ENCODE measurements around the gene AVEN.
A peak's percentile ranks its signal among the peaks of the same experiment; 100 is the strongest.
"Not testable (repeated sequence)": the region's sequence is repeated elsewhere in the genome, so short reads cannot be mapped to it uniquely, and the experiment has no call there.

The AVEN gene

DNA sequence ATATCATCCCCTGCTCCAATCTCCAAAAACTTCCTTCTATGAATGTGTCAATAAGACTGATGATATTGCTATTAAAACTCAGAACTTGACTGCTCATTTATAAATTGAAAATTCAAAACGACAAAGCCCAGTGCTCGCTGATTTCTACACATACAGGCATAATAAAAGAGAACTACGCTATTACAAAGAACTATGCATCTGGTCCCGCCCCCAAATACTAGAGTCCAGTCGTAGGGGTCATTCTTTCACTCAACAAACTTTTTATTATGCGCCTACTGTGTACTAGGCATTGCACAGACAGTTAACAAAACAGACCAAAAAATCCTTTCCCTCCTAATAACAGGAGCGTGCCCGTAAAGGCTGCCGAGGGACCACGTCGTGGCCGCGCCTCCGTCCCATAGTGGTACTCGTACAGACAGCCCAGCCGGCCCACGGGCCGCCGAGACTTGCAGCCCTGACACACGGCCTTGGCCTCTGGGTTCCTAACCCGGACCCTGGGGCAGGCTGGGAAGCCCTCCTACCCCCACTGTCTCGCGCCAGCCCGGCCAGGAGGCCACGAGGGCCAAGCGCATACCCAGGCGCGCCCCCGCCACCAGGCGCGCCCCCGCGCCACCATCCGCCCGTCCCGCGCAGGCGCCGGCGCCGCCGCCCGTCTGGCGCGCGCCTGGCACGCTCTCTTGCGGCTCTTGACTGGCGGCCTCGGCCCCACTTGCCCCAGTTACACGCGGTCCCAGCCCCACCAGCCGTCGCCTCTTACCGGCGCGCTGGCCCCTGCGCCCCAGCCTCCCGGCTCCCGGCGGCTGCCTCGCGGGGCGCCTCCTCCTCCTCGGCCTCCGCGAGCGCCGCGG, 757 bp downstream of the AVEN start:
- DNase-seq = no peak

DNA sequence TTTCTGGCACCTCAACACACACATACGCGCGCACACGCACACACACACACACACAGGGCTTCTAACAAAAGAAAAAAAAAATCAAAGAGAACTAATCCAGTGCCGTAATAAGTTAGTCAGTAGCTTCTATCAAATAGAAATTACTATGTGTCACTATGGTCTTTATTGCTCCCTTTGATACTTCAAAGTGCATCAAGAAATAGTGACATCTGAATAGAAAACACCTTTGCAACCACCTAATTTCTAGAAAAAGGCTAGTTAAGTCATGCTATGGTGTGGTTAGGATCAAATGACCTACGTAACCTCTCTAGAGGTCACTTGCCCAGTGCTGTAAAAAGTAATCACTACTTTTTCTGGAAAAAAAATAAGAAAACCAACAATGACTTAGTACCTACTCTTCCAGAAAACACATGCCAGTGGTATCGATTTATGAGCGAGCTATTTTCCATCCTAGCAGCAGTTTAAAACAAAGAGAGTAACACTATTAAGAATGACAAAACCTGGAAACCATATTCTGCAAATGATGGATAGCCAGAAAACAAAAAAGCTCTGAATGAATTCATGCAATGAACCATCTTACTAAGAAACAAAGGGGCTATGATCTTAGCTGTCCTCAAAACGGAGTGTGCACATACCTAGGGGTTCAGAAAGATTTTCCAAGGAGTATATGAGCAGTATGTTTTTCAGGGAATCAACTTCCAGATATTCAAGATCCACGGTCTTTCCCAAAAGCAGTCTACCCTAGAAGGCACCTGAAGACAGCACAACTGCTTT, 6.8 kb downstream of the AVEN start:
- DNase-seq = no peak

DNA sequence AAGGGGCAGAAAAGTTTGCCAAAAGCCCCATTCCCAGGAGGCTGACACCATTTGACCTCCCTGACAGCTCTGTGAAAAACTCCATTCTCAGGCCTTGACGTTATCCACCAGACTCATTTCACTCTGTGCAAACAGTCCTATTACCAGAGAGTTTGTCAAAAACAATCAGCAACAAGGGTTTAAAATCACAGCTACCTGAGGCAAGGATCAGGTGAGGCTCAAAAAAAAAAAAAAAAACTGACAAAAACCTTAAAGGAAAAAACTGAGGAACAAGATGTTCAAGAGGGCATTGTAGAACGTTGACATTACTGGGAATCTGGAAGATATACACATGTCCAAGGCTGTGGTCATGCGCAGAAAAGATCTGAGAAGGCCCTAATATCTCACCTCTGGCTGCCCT, 11.4 kb downstream of the AVEN start:
- no peak for DNase-seq

DNA sequence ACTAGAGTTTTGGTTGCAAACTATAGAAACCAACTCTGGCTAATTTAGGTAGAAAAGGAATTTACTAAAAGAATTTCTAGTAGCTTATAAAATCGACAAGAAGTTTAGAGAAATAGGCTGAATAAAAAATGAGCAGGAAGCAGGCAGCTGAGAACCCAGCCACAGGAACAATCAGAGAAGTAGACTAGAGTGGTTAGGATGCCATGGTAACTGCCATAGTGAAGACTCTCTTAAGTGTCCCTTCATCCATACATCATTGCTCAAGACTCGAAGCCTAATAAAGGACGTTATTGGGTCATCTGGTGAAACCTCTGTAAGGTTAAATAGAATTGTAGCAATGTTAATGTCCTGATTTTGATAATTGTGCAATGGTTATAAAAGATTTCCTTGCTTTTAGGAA, 13.8 kb downstream of the AVEN start:
- DNase-seq = peak; percentile 64

DNA sequence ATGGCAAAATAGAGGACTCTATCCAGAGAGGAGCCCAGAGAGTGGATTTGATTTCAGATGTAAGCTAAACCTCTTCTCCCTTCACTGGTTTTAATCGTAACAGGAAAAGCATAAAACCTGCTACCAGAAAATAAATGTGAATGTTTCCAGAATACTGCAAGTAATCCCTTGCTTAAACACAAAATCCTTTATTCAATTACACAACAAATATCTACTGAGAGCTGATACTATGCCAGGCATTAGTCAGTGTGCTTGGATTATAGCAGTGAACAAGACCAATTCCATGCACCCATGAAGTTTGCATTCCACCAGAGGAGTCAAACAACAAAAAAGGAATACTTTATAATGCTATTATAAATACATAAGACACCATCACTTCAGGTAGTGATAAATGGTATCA, 15.1 kb downstream of the AVEN start:
- no peak for DNase-seq

DNA sequence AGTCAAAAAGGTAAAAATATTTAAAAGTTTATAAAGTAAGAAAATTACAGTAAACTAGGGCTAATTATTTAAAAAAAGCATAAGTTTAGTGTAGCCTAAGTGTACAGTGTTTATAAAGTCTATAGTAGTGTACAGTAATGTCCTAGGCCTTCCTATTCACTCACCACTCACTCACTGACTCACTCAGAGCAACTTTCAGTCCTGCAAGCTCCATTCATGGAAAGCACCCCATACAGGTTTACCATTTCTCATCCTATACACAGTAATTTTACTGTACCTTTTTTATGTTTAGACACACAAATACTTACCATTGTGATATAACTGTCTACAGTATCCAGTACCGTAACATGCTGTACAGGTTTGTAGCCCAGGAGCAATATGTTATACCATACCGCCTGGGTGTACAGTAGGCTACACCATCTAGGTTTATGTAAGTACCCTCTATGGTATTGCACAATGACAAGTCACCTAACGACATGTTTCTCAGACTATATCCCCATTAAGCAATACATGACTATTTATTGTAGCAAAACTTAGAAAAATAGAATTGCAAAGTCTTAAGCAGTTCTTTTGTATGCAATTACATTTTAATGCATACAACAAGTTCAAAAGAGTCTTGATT, 19.5 kb downstream of the AVEN start:
- no peak for DNase-seq

DNA sequence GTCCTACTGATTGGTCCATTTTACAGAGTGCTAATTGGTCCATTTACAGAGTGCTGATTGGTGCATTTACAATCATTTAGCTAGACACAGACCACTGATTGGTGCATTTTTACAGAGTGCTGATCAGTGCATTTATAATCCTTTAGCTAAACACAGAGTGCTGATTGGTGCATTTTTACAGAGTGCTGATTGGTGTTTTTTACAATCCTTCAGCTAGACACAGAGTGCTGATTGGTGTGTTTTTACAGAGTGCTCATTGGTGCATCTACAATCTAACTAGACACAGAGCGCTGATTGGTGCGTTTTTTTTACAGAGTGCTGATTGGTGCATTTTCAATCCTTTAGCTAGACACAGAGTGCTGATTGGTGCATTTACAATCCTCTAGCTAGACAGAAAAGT, 20.3 kb downstream of the AVEN start:
- not testable (repeated sequence) for DNase-seq

DNA sequence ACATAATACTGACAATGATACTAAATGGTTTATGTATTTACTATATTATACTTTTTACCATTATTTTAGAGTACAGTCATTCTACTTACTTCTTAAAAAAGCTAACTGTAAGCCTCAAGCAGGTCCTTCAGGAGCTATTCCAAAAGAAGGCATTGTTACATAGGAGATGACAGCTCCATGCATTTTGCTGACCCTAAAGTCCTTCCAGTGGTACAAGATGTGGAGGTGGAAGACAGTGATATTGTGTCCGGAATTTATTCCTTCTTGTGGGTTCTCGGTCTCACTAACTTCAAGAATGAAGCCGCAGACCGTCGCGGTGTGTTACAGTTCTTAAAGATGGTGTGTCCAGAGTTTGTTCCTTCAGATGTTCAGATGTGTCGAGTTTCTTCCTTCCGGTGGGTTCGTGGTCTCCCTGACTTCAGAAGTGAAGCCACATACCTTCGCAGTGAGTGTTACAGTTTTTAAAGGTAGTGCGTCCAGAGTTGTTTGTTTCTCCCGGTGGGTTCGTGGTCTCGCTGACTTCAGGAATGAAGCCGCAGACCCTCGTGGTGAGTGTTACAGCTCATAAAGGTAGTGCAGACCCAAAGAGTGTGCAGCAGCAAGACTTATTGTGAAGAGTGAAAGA, 20.9 kb downstream of the AVEN start:
- DNase-seq = no peak

DNA sequence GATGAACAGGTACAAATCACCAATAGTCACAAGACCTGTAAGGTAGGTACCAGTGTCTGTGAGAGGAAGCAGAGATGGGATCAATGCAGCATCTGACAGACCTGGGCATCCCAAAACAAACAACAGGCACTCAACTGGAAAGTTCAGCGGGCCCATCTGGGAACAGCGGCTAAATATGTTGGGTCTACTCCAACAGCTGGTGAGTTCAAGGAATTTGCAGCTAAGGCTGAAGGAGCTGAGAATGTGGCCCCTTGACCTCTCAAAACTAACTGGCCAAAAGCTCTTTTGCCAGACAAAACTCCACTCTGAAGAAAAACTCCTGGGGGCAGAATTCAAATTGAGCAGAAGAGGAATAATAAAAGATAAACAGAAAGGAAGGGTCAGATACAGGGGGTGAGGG, 24.4 kb downstream of the AVEN start:
- DNase-seq = no peak

DNA sequence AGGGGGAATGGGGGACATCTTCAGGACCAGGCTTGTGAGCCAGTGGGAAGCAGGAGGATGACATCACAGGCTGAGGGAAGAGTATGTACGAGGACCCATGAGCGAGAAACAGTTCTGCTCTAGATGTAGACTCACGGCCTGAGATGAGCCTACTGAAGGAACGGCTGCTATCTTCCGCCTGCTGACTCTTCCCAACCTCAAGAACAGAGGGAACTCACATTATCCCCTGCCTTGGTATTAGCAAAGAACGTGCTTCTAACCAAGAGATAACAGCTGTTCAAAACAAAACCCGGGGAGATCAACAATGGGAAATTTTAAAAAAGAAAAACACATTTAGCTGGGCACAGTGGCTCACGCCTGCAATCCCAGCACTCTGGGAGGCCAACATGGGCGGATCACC, 25.3 kb downstream of the AVEN start:
- DNase-seq = no peak

DNA sequence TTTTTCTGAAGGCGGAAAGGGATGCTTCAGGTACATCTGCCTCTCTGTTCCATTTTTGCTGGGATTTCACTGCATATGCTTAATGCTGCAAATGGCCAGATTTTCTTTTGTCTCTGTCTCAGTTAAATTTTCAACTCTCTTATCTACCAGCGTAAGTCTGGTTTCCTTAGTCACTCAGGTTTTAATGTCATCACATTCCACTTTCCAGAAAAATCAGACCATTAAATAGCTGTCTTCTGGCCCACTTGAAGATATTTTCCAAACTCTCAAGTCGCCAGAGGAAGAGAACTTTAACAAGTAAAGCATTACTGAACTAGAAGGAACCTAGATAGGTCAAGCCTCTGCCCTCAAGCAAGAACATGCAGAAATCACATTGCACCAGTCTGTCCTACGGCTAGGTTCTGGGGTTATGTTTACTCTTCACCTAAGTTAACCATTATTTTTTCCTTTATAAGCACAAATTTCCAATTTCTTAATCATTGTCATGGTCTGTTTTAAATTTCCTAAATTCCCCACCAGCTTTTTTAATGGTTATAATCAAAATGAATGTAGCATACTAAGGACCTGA, 26.5 kb downstream of the AVEN start:
- DNase-seq = no peak

DNA sequence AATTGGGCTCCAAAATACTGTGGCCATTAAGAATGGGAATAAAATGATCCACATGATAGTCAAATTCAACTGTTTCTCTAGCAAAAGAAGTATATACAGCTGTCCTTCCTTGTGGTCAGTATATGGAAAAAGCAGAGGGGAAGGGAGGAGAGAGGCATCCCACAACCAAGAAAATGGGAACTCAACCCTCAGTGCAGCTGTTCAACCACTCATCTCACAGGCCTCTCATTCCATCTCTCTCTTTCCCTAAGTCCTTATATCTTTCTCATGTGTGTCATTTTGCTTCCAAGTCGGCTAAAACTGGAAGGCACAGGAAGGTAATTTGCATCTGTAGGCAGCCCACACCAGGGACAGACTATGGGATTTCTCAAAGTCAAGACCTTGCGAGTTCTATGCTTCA, 27.5 kb downstream of the AVEN start:
- no peak for DNase-seq

DNA sequence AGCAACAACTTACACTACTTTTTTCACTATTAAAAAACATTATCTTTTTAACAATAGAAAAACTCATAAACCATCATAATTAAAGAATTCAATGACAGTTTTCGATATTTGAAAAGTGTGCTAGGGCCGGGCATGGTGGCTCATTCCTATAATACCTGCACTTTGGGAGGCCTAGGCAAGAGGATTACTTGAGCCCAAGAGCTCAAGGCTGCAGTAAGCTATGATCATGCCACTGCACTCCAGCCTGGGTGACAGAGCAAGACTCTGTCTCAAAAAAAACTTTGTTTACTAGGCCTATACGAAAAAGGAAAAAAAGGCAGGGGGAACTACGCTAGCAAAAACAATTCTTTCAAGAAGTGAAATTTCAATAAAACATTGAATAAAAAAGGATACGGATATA, 28.1 kb downstream of the AVEN start:
- no peak for DNase-seq

DNA sequence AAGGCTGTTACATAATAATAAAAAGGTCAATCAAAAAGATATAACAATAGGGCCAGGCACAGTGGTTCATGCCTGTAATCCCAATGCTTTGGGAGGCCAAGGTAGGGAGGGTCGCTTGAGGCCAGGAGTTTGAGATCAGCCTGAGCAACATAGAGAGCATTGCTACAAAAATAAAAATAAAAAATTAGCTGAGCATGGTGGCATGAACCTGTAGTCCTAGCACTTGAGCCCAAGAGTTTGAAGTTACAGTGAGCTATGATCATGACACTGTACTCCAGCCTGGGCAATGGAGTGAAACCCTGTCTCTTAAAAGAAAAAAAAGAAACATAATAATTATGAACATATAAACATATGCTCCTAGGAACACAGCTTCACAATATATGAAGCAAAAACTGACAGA, 29.3 kb downstream of the AVEN start:
- DNase-seq = no peak

DNA sequence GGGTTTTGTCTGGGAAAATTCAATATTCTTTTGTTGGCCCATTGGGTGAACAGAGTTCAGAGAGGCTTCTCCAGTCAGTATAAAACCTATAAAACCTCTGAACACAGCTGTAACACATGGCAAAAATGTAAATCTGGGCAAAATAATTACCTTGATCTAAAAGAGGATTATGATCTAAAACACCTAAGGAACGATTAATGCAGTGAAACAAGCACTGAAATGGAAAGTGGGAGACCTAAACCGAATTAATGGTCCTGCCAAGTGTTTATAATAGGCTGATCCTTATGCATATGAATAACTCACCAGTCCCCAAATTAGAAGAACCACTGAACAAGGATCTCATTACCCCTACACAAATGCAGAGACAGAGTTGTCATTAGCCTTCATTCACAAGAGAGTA, 32.6 kb downstream of the AVEN start:
- DNase-seq = no peak

DNA sequence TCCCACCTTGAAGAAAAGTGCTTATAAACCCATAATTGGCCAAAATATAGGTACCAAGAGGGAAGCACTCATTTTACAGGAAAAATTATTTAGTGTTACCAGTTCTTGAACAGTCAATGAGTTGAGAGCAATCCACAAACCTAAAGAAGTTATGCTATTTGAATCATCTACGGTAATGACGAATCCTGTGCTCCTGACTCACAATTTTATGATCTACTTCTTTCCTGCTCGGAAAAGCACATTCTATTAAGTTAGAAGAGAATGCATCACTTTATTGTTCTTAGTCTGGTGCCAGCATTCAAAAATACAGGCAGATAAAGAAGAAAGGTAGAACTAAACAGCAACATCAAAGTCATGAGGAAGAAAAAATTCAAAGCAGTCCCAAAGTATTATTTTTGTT, 37.5 kb downstream of the AVEN start:
- no peak for DNase-seq

DNA sequence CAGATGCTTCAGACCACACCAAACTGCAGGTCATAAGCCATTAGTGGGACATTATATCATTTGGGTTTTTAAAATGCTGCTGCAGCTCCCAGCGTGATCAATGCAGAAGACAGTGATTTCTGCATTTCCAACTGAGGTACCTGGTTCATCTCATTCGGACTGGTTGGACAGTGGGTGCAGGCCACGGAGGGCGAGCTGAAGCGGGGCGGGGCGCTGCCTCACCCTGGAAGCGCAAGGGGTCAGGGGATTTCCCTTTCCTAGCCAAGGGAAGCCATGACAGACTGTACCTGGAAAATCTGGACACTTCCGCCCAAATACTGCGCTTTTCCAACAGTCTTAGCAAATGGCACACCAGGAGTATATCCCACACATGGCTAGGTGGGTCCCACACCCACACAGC, 43.3 kb downstream of the AVEN start:
- not testable (repeated sequence) for DNase-seq

DNA sequence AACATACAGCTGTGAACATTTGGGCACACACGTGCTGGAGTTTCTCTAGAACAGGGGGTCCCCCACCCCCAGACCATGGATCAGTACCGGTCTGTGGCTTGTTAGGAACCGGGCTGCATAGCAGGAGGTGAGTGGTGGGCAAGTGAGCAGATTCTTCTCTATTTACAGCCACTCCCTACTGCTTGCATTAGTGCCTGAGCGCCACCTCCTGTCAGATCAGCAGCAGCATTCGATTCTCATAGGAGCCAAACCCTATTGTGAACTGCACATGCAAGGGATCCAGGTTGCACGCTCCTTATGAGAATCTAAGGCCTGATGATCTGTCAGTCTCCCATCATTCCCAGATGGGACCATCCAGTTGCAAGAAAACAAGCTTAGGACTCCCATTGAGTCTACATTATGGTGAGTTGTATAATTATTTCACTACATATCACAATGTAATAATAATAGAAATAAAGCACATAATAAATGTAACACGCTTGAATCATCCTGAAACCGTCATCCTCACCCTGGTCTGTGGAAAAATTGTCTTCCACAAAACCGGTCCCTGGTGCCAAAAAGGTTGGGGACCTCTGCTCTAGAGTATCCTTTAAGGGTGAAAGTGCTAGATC, 44.9 kb downstream of the AVEN start:
- DNase-seq = no peak

DNA sequence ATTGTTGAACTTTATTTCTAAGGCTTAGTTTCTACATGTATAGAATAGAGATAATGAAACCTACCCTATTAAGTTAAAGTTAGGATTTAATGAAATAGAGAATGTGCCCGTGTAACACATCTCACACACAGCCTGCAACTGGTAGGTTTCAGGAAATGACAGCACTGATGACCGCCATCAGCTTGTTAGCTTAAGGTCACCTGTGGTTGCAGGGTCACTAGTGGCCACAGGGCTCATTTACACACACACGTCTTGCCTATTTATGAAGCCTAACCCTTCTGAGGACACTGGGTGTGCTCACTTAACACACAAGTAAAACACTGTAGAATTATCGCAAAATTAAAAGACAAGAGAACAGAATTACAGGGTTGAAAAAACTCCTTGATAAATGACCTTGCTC, 50.6 kb downstream of the AVEN start:
- no peak for DNase-seq

DNA sequence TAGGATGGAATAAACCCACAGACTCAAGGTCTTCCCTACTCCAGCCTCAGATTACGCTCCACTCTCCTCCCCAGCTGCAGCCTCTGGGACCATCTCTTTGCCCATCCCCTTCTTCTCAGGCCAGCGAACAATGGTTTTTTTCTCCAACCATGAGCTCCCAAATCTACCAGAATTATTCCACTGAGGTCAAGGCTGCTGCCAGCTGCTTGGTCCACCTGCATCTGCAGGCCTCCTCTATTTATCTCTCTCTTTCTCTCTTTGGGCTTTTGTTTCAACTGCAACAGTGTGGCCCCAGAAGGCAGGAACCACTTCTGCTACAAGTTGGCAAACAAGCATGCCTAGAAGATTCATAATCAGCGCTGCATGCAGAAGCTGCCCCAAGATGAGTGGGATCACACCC, 51.6 kb downstream of the AVEN start:
- no peak for DNase-seq

DNA sequence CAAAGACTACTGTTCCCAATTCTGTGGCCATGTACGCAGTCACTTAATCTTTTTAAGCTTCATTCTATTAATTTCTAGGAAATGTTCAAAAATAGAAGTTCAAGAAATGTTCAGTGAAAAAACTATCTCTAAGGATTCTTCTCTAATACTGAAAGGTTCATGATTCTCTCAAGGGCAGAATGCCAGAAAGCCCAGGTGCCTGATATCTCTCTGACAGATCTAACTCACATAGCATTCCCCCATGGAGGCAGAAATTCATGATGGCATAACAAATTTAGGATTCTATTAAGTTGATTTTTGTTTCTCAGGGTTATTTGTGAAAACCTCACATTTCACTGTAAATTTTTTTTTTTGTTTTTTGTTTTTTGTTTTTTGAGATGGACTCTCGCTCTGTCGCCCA, 53.3 kb downstream of the AVEN start:
- no peak for DNase-seq

DNA sequence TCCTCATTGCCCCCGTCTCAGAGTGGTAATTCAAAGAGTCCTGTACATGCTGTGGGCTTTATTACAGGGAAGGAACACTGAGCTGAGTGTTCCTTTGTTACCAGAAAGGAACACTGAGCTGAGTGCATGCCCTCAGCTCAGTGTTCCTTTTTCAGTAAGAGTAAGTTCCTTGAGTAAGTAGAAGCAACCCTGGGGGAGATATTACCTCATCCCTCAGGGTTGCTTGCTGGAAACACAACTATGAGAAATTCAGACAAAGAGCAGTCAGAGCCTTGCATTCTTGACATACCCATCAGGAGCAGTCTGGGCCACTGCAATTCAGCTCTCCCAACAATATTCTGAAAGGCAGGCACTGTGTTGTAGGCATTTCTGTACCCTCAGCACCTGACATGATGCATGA, 53.7 kb downstream of the AVEN start:
- DNase-seq = no peak

DNA sequence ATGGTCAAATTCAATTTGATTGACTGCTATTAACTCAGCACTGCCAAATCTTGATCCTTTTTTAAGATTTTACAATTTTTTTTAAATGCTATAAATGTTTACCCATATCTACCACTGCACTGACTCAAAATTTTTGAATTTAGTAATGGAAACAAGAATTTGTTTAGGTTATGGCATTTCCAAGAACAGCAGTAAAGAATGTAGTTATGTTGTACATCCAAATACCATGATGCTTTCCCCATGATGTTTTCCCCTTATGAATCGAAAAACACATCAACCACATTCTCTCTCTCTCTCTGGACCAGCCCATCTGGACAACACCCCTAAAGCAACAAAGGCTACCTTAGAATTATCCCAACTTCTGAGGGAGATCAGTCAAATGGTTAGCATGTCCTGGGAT, 56.5 kb downstream of the AVEN start:
- DNase-seq = no peak

All from DMS79 (cell line).